Measurements from ENCODE around the gene LEFTY2.
"Not testable (repeated sequence)": the region's sequence is repeated elsewhere in the genome, so short reads cannot be mapped to it uniquely, and the experiment has no call there.

The LEFTY2 gene

DNA sequence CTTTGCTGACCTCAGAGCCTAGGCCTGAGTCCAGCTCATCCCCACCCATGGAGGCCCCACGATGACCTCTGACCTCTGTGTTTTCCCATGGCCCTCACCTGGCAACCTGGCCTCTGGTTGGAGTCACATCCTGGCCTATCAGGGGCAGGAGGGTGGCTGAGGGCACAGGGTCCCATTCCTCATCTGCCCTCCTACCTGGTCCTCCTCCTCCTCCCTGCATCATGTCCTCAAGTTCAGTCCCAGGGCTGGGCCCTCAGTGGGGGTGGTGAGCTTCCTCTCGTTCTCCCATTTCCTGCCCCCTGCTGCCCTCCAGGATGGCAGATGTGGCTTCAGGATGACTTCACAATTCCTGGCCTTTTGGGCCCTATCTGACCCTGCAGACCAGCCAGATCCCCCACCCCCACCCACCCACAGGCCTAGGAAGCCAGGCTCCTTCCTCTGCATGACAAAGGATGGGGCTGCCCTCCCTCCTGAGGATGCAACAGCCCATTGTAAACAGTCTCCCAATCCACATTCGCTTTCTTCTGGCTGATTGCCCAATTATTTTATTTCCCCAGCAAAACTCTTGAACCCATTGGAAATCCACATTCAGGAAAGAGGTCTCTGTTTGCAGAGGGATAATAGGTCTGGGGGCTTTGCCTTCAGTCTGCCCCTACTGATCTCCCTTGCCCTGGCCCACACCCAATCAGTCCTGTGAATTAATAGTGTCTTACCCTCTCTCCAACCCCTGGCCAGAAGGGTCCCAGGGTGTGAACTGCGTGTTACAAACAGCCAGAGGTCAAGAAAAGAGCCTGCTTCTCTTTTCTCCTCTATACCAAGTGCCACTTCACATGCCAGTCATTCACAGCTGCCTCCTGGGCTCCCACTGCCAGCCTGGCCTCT is 41.7 kb downstream of the LEFTY2 start:
- DNase-seq: no peak

DNA sequence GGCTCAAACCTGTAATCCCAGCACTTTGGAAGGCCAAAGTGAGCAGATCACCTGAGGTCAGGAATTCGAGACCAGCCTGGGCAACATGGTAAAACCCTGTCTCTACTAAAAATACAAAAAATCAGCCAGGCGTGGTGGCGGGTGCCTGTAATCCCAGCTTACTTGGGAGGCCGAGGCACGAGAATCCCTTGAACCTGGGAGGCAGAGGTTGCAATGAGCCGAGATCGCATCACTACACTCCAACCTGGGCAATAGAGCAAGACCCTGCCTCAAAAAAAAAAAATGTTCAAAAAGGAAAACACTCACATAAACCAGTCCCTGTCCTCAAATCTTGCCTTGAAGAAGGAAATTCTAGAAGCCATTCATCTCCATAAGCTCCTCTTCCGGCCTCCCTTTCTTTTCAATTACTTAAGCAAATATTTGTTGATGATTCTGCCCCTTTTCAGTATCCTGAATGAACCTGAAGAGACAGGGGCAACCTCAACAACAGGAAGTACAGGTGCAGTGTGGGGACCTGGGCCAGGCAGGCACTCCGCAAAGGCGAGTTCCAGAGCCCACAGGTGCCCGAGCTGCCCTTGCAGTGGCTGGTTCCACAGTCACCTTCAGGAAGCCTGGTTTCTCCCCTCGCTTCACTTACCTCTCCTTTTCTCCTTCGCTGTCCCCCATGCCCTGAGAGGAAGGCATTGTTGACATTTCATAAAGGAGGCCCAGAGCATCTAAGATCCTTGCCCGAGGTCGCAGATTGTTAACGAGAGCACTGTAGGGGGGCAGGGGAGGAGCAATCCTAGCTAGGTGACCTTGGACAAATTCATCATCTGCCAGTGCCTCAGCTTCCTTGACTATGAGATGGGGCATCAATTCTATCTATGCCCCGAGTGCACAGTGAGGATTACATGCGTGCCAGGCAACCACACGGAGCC is 43.2 kb downstream of the LEFTY2 start:
- DNase-seq: peak; percentile 67

DNA sequence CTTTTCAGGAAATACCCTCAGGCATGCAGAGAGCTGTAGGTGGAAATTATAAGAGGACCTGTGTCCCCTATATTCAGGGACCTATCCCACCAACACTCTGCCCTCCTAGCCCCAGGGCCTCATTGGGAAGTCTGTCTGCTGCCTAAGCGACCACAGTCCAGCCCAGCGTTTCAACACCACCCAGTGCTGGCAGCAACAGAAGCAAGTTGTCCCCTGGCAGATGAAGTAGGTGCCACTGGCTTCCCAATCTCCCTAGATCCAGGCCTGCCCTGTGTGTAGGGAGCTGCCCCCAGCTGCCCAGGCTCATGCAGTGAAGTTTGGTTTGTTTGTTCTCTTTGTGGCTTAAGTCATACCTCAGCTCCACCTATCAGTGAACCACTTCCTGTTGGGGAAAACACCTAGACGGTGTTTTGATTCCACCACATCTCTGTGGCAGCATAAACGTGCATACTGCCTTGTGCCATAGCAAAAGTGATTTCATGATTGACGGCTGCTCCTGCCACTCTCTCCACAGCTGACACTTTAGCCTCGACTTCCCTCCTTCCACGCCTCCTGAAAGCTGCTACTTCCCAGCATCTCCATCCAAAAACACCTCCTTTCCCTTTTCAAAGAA is 44.0 kb downstream of the LEFTY2 start:
- DNase-seq: peak; percentile 73

DNA sequence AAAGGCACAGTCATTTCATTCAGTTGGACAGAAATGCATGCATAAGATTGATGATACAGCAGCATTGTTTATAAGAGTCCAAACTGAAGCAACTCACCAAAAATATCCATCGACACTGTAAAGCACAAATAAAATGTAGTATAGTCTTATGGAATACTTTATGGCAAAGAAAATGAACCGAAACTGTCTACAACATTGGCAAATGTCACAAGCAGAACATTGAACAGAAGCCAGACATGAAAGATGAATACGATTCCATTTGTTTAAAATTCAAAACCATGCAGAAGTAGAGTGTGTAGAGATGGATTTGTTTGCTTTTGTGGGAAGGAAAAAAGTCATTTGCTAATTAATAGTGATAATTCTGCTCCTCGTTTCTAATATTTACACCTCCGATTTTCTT is 44.5 kb downstream of the LEFTY2 start:
- DNase-seq: no peak

DNA sequence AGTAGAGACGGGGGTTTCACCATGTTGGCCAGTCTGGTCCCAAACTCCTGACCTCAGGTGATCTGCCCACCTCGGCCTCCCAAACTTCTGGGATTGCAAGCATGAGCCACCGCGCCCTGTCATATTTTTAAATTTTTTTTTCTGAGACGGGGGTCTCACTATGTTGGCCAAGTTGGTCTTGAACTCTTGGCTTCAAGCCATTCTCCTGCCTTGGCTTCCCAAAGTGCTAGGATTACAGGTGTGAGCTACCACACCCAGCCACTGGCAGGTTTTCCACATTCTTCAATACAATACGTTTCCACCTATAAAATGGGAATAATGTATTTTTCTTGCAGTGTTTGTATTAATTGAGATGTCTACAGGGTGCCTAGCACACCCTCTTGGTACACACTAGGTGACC is 48.7 kb downstream of the LEFTY2 start:
- no peak for DNase-seq

DNA sequence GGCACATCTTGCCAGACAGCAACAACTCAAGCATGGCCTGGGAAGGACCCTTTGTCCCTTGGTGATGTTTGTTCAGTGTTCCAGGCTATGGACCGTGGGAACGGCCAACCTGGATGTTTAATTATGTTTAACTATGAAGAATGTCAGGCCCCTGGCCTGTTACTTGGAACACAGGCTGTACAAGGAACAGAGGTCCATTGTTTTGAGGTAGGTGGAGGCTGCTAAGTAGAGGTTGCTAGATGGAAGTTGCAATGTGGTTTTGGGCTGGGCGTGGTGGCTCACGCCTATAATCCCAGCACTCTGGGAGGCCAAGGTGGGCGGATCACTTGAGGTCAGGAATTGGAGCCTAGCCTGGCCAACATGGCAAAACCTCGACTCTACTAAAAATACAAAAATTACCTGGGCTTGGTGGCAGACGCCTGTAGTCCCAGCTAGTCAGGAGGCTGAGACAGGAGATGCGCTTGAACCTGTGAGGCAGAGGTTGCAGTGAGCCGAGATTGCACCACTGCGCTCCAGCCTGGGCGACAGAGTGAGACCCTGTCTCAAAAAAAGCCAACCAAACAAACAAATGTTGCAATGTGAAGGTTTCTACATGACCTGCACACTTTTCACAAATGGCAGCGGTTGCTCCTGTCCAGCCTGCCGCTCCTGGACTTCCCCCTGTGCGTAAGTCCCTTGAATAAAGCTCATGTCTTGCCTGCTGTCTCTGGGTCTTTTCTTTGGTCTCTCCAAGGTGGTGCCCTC is 49.6 kb downstream of the LEFTY2 start:
- no peak for DNase-seq

DNA sequence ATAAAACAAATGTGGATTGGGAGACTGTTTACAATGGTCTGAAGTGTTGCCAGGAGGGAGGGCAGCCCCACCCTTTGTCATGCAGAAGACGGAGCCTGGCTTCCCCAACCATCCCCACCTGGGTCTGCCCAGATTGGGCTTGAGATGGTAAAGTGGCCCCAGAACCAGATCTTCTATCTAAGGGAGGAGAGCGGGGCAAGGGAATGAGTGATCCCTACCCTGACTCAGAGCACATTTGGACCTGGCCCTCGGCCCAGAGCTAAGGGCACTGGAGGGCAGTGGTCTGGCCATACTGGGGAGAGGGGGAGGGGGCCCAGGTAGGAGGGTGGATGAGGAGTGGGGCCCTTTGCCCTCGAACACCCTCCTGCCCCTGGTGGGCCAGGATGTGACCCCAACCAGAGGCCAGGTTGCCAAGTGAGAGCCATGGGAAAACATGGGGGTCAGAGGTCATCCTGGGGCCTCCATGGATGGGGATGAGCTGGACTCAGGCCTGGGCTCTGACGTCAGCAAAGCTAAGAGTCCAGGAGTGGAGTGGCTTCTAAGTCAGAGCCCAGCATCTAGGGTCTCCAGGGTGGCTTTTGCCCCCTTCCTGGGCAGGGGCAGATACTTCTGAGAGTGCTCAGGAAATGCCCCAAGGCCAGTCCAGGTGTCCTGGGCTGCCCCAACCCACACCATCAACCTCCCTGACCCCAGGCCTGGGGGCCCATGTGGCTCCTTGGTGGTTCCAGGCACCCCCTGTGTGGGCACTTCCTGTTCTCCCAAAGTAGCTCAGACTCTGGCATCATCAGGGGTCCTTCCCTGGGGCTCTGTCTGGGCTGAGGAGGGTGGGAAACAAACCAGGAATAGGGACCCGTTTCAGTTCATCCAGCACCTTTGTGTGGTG is 50.4 kb downstream of the LEFTY2 start:
- no peak for DNase-seq

DNA sequence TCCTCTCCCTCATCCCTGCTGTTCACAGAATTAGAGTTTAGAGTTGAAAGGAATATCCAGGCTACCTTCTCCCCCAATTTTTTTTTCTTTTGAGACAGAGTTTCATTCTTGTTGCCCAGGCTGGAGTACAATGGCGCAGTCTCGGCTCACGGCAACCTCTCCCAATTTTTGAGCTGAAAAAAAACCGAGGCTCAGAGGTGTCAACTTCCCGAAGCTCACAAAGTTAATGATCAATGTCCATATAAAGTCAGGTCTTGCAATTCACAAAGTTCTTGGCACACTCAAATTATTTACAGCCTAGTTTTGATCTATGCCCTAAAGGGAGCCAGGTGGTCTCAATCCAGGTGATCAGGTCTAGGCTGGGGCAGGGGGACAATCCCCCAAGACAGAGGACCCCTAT is 51.3 kb downstream of the LEFTY2 start:
- DNase-seq: no peak

DNA sequence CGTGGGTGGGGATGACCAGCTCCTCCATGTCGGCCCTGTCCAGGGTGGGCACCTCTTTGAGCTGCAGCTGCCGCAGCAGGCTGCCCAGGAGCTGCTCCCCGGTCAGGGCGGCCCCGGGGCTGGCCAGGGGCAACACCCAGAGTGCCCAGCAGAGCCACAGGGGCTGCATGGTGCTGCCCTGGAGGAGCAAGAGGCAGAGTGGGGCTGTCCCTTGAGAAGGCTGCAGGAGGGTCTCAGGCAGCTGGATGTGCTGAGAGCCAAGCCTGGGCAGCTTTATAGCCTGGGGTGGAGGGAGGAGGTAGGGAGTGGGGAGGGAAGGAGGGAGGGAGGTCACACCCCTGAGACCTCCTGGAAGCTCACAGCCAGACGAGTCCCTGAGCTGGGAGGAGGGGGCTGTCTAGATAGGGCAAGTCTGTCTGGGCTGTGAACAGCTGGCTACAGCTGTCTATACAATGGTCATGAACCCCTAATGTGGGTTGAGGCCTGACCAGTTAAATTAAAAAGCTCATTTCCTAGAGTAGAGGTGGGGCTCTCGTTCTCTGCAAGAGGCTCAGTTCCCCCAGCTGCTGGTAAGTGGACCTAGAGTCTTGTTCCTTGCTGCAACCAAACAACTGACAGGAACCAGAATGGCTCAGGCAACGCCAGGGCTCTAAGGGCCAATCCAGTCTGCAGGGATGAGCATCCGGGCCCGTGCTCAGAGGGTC is 52.0 kb downstream of the LEFTY2 start, which contains the start of gene LEFTY1:
TSS of gene LEFTY1 (minus strand) at position 249 of the 704 bp plus-strand sequence. CDS start at position 169, 80 bp downstream.
- DNase-seq: no peak

DNA sequence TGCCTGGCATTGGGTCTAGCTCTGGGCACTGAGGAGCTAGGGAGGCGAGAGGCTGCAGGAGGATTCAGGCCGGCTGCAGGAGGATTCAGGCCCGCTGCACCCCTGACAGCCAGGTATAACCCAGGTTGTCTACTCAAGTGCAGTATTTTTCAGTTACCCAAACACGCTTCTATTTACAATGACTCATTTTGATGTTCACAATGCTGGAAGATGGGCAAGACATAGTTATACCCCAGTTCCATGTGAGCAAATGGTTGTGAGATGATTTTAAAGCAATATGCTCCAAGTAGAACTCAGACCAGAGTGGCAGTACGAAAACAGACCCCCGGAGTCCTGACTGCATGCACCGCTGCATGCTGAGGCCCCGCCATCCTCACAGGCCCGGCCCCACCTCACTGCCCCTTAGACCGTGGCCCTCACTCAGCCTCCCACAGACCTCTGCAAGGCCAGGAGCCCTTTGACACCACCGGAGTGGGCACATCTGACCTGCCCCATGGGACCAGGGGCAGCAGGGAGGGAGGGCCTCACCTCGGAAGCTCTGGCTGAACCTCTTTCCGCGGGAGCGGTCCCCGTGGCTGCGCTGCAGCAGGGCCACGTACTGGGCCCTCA is 52.6 kb downstream of the LEFTY2 start:
- DNase-seq: no peak

DNA sequence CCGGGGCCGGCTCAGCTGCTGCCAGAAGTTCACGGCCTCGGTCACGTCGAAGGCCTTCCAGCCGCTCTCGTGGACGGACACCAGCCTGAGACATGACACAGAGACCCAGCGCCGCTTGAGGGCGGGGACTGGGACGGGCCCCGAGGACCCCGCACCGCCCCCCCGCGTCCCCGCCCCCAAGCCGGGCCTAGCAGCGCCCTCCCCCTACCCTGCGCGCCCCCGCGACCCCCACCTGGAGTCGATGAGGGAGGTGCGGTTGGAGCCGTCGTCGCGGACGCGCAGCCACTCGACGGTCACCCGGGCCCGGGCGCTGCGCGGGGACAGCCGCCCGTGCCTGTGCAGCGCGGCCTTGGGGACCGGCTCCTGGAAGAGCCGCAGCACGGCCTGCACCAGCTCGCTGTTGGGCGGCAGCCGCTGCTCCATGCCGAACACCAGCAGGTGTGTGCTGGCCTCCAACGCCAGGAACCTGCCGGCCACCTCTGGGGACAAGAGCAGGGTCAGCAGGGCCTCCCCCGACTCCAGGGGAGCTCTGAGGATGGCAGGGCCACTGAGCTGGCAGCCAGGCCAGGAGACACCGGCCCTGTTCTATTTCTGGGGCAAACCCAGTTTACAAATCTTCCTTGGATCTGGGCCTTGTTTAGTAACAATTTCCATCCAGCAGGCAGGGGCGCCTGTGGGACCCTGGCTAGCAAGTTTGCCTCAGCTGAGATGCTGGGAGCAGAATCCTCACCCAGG is 53.3 kb downstream of the LEFTY2 start:
- not testable (repeated sequence) for DNase-seq

DNA sequence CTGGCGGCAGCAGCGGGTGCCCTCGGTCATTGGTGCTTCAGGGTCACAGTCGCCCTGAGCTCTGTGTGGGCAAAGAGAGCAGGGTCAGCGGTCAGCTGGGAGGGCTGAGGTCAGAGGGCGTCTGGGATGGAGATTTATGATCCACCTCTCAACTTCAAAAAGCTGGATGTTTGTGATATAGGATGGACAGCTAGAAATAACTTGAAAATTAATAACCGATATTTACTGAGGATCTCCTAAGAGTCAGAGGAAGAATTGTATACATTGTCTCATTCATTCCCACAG is 54.0 kb downstream of the LEFTY2 start:
- no peak for DNase-seq
